GM23248 (cell line): ENCODE results near the gene PCCA. TPM values are rescaled to one million over a fixed set of nuclear protein-coding genes. Genes with fewer than 3 reads are reported as not detected.
A peak's percentile ranks its signal among the peaks of the same experiment; 100 is the strongest.

ENCODE experiments used
- DNase-seq: peaks from one replicate; pipeline ENCODE4 v3.0.0-alpha.2; 2015
- H2AFZ ChIP-seq: fragments of 200-600 bp; sonication (generic); 2 replicates; pipeline ENCODE4 v1.6.1; 2016; ENCODE audit warnings: antibody characterized with exemption
- H3F3A ChIP-seq: fragments of 200-600 bp; sonication (generic); 2 replicates; pipeline ENCODE4 v1.6.1; 2016; ENCODE audit warnings: mild to moderate bottlenecking, antibody characterized with exemption, mixed run types; ENCODE audit not compliant: insufficient read depth
- H3K27ac ChIP-seq: fragments of 200-600 bp; sonication (generic); 2 replicates; pipeline ENCODE4 v1.5.1; 2016; ENCODE audit warnings: mild to moderate bottlenecking
- H3K27me3 ChIP-seq: fragments of 200-600 bp; sonication (generic); replicated peaks from 2 replicates; pipeline ENCODE4 v1.6.1; 2016; ENCODE audit warnings: mild to moderate bottlenecking; ENCODE audit not compliant: insufficient read depth
- H3K36me3 ChIP-seq: fragments of 200-600 bp; sonication (generic); 2 replicates; pipeline ENCODE4 v1.6.1; 2016; ENCODE audit warnings: low read depth, mild to moderate bottlenecking
- H3K4me1 ChIP-seq: fragments of 200-600 bp; sonication (generic); 2 replicates; pipeline ENCODE4 v1.6.1; 2016; ENCODE audit warnings: mild to moderate bottlenecking; ENCODE audit not compliant: insufficient read depth
- H3K4me2 ChIP-seq: fragments of 200-600 bp; sonication (generic); one replicate; pipeline ENCODE4 v1.6.1; 2016; ENCODE audit warnings: mild to moderate bottlenecking; ENCODE audit not compliant: unreplicated experiment
- H3K4me3 ChIP-seq: fragments of 200-600 bp; sonication (generic); 2 replicates; pipeline ENCODE4 v1.5.1; 2016; ENCODE audit warnings: mild to moderate bottlenecking
- H3K79me2 ChIP-seq: fragments of 200-600 bp; sonication (generic); 2 replicates; pipeline ENCODE4 v1.6.1; 2016; ENCODE audit warnings: mild to moderate bottlenecking; ENCODE audit not compliant: insufficient read depth
- H3K9ac ChIP-seq: fragments of 200-600 bp; sonication (generic); 2 replicates; pipeline ENCODE4 v1.6.1; 2016; ENCODE audit warnings: mild to moderate bottlenecking
- H3K9me2 ChIP-seq: fragments of 200-600 bp; sonication (generic); 2 replicates; pipeline ENCODE4 v1.6.1; 2016; ENCODE audit warnings: mixed run types, mild to moderate bottlenecking, moderate library complexity; ENCODE audit not compliant: insufficient read depth
- H3K9me3 ChIP-seq: fragments of 200-600 bp; sonication (generic); one replicate; pipeline ENCODE4 v1.6.1; 2017; ENCODE audit warnings: low read depth
- H4K20me1 ChIP-seq: fragments of 200-600 bp; sonication (generic); 2 replicates; pipeline ENCODE4 v1.6.0; 2016; ENCODE audit not compliant: insufficient read depth
- EZH2 ChIP-seq: fragments of 200-600 bp; sonication (generic); IDR thresholded peaks from 2 replicates; pipeline ENCODE4 v1.6.1; 2018; ENCODE audit warnings: antibody characterized with exemption, mild to moderate bottlenecking; ENCODE audit not compliant: insufficient read depth, poor library complexity, severe bottlenecking
- EZH2phosphoT487 ChIP-seq: fragments of 200-600 bp; sonication (generic); IDR thresholded peaks from 2 replicates; pipeline ENCODE4 v1.6.1; 2018; ENCODE audit warnings: antibody characterized with exemption, moderate library complexity, mild to moderate bottlenecking, low read depth; ENCODE audit not compliant: insufficient read depth
- WGBS, 2 experiments: methylation state at CpG; one replicate each; pipeline ENCODE4 v1.1.6; 2015 to 2017; ENCODE audit warnings: low lambda C conversion rate in 2 of 2, low coverage in 1 of 2; ENCODE audit errors: missing lambda C conversion rate in 2 of 2; 5-methylcytosine and 5-hydroxymethylcytosine counted together
- in situ Hi-C: fragments of 300-500 bp; cut with MboI; formaldehyde crosslinking; loops from 2 replicates; pipeline ENCODE4 v1.15.0; 2020
- polyA plus RNA-seq: library from polyadenylated mRNA; unstranded; fragments of >200 nt; fragmentation: Nextera tagmentation; extraction: Ambion mirVana; gene quantifications from 2 replicates; pipeline ENCODE4 v1.2.1, GENCODE V29; 2016
- total RNA-seq: library from RNA; depleted of rRNA; stranded (reverse); fragments of >200 nt; shearing (Covaris generic); gene quantifications from 2 replicates; pipeline ENCODE4 v1.2.3, GENCODE V29; 2014

The PCCA gene
- total and polyA plus RNA-seq, 2 experiments from 2014 or later, result 9.1 to 9.6 TPM

- Histone ChIP-seq H3K9me2 (no peaks in the 10 kb centered on the region), H3K4me1 (peaks cover 26% of the 10 kb centered on the region), H3K4me2 (peak overlapping the region; percentile 23), H3K79me2 (no peaks in the 10 kb centered on the region), H3K9ac (no peak overlapping the region), H3K27ac (0 out of 2 replicates have a peak overlapping the region, but pooled peaks have one; percentile 54), H4K20me1 (no peaks in the 10 kb centered on the region), H3K36me3 (no peaks in the 10 kb centered on the region), H2AFZ (no peak overlapping the region), H3K4me3 (no peak overlapping the region), H3K27me3 (no peaks in the 10 kb centered on the region), H3K9me3 (no peaks in the 10 kb centered on the region), H3F3A (peaks cover 40% of the 10 kb centered on the region)
- in situ Hi-C loops, result no loop called here
- 82 to 88% methylated on average over 1 of the region's 1 CpG for WGBS, 2 experiments
- TF ChIP-seq EZH2phosphoT487, result no peak
- TF ChIP-seq EZH2, result no peak
- DNase-seq, result no peak
Measured at GRCh38 chr13:100362781-100363180, 273.9 kb downstream of the PCCA start.

- H3K36me3 ChIP-seq, result no peaks in the 10 kb centered on the region
- H3K4me3 ChIP-seq, result no peak overlapping the region
- no peaks in the 10 kb centered on the region for H3K9me2 ChIP-seq
- peak overlapping the region; percentile 54 for H3K27ac ChIP-seq
- peak overlapping the region; percentile 23 for H3K4me2 ChIP-seq
- H3F3A ChIP-seq, result peaks cover 40% of the 10 kb centered on the region
- DNase-seq, result peak; percentile 54
- H3K79me2 ChIP-seq, result no peaks in the 10 kb centered on the region
- 39 to 50% methylated on average over 3 of the region's 3 CpGs for WGBS, 2 experiments
- TF ChIP-seq EZH2, result no peak
- no peak for TF ChIP-seq EZH2phosphoT487
- no peaks in the 10 kb centered on the region for H3K27me3 ChIP-seq
- no peak overlapping the region for H3K9ac ChIP-seq
- no peaks in the 10 kb centered on the region for H3K9me3 ChIP-seq
- in situ Hi-C loops, result no loop called here
- H2AFZ ChIP-seq, result no peak overlapping the region
- H3K4me1 ChIP-seq, result peaks cover 26% of the 10 kb centered on the region
- no peaks in the 10 kb centered on the region for H4K20me1 ChIP-seq
Measured at GRCh38 chr13:100363285-100363711, 274.4 kb downstream of the PCCA start.

- no peak for TF ChIP-seq EZH2
- TF ChIP-seq EZH2phosphoT487, result no peak
- Histone ChIP-seq H3K4me2 (peak overlapping the region; percentile 23), H3K79me2 (no peaks in the 10 kb centered on the region), H3K9ac (no peak overlapping the region), H2AFZ (no peak overlapping the region), H3K36me3 (no peaks in the 10 kb centered on the region), H3K4me3 (no peak overlapping the region), H3F3A (peaks cover 40% of the 10 kb centered on the region), H3K4me1 (peaks cover 26% of the 10 kb centered on the region), H3K27ac (peak overlapping the region; percentile 54), H3K27me3 (no peaks in the 10 kb centered on the region), H3K9me2 (no peaks in the 10 kb centered on the region), H3K9me3 (no peaks in the 10 kb centered on the region), H4K20me1 (no peaks in the 10 kb centered on the region)
- in situ Hi-C loops, result no loop called here
- WGBS, 2 experiments, result 17 to 21% methylated on average over 2 of the region's 2 CpGs
- peak; percentile 57 for DNase-seq
Measured at GRCh38 chr13:100363874-100364273, 275.0 kb downstream of the PCCA start.

DNA sequence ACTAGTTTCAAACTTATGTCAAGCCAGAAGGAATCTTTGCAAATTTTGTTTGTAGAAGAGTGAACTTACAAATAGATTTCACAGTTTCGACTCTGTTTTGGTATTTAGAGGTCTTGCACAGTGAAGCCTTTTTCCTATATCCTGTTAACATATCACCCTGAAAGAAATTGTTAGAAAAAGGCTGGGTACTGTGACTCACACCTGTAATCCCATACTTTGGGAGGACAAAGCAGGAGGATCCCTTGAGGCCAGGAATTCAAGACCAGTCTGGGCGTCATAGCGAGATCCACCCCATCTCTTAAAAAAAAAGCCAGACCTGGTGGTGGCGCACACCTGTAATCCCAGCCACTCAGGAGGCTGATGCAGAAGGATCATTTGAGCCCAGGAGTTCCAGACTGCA, 275.7 kb downstream of the PCCA start:
- H3K27ac ChIP-seq, result no peak overlapping the region
- H4K20me1 ChIP-seq, result no peaks in the 10 kb centered on the region
- H3K79me2 ChIP-seq, result no peaks in the 10 kb centered on the region
- H3K36me3 ChIP-seq, result no peaks in the 10 kb centered on the region
- no peaks in the 10 kb centered on the region for H3K9me3 ChIP-seq
- no peak overlapping the region for H2AFZ ChIP-seq
- H3K4me1 ChIP-seq, result peaks cover 30% of the 10 kb centered on the region
- 96 to 97% methylated on average over 4 of the region's 4 CpGs for WGBS, 2 experiments
- in situ Hi-C loops, result no loop called here
- H3K4me2 ChIP-seq, result no peak overlapping the region
- H3K9ac ChIP-seq, result no peak overlapping the region
- no peak overlapping the region for H3K4me3 ChIP-seq
- no peaks in the 10 kb centered on the region for H3K9me2 ChIP-seq
- H3F3A ChIP-seq, result peaks cover 40% of the 10 kb centered on the region
- H3K27me3 ChIP-seq, result no peaks in the 10 kb centered on the region
- no peak for TF ChIP-seq EZH2
- no peak for TF ChIP-seq EZH2phosphoT487
- no peak for DNase-seq

DNA sequence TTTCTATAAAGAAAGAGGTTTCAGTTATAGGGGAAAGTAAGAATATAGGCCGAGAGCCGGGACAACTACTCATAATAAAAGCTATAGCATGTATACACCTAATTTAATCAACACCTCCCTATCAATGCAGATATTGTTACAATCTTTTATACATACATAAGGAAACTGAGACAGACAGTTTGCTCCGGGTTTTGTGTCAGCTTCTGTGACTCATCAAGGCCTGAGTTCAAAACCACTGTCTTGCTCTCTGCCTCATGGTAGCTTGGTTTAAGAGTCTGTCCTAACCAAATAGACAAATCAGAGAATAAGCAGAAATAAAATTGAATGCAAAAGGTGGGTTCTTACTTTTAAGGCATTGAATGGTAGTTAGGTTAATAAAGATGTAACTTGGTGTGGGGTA, 276.8 kb downstream of the PCCA start:
- H3K79me2 ChIP-seq, result no peaks in the 10 kb centered on the region
- H3K9me2 ChIP-seq, result no peaks in the 10 kb centered on the region
- no peaks in the 10 kb centered on the region for H4K20me1 ChIP-seq
- peaks cover 33% of the 10 kb centered on the region for H3K4me1 ChIP-seq
- TF ChIP-seq EZH2phosphoT487, result no peak
- no peak for TF ChIP-seq EZH2
- 83 to 85% methylated on average over 3 of the region's 3 CpGs for WGBS, 2 experiments
- H3K4me2 ChIP-seq, result no peak overlapping the region
- in situ Hi-C loops, result no loop called here
- no peaks in the 10 kb centered on the region for H3K36me3 ChIP-seq
- H3K27me3 ChIP-seq, result no peaks in the 10 kb centered on the region
- H3K27ac ChIP-seq, result no peak overlapping the region
- DNase-seq, result no peak
- peaks cover 40% of the 10 kb centered on the region for H3F3A ChIP-seq
- no peaks in the 10 kb centered on the region for H3K9me3 ChIP-seq
- H2AFZ ChIP-seq, result no peak overlapping the region
- H3K9ac ChIP-seq, result no peak overlapping the region
- no peak overlapping the region for H3K4me3 ChIP-seq
